NCI-H446 treated with DMSO at 0.1 percent for 48 hours (cell line): ENCODE measurements around the gene TEX19.

Experiments
- DNase-seq: peaks from one replicate; lab custom pipeline; 2025; lab: John Stamatoyannopoulos, UW

The TEX19 gene

GRCh38 chr17:82358465-82359350 is at the start of gene TEX19:
Gene TEX19, plus strand, starts transcription at chr17:82359247. Its CDS starts 2,904 bp downstream, at chr17:82362151.
- no peak for DNase-seq

- no peak for DNase-seq
These were observed 49.1 kb upstream of the TEX19 start for GRCh38 chr17:82309656-82310570.

GRCh38 chr17:82310877-82311276 is 48.2 kb upstream of the TEX19 start:
- DNase-seq: no peak

GRCh38 chr17:82311971-82312370 is 47.1 kb upstream of the TEX19 start:
- DNase-seq: no peak

- no peak for DNase-seq
These were observed 45.6 kb upstream of the TEX19 start for GRCh38 chr17:82313195-82314011.

- no peak for DNase-seq
These were observed 44.9 kb upstream of the TEX19 start for GRCh38 chr17:82314012-82314726.

GRCh38 chr17:82314727-82315605 is 44.1 kb upstream of the TEX19 start:
- no peak for DNase-seq

- DNase-seq: no peak
These were observed 43.2 kb upstream of the TEX19 start for GRCh38 chr17:82315703-82316358.

- no peak for DNase-seq
These were observed 42.2 kb upstream of the TEX19 start for GRCh38 chr17:82316651-82317393.

- no peak for DNase-seq
These were observed 41.5 kb upstream of the TEX19 start, which contains the start of gene CD7 for GRCh38 chr17:82317394-82318168. Gene CD7, minus strand, starts transcription at chr17:82317608. Its CDS starts 113 bp downstream, at chr17:82317495.

- no peak for DNase-seq
These were observed 40.9 kb upstream of the TEX19 start for GRCh38 chr17:82318169-82318498.

GRCh38 chr17:82318772-82319606 is 40.1 kb upstream of the TEX19 start:
- DNase-seq: no peak

- DNase-seq: no peak
These were observed 39.4 kb upstream of the TEX19 start for GRCh38 chr17:82319619-82320062.

- DNase-seq: no peak
These were observed 38.8 kb upstream of the TEX19 start for GRCh38 chr17:82320140-82320840.

- no peak for DNase-seq
These were observed 37.8 kb upstream of the TEX19 start for GRCh38 chr17:82320956-82321927.
